HG02973 (cell line): ENCODE results near the gene GCK.

Source experiments
- ATAC-seq: cut with Tn5 transposase; IDR thresholded peaks from one replicate; pipeline ENCODE4 v1.9.1; 2021; ENCODE audit warnings: moderate library complexity; ENCODE audit not compliant: unreplicated experiment

Gene GCK

GRCh38 chr7:44124822-44125202, 64.4 kb downstream of the GCK start:
- ATAC-seq, result no peak

GRCh38 chr7:44123190-44124003, 65.8 kb downstream of the GCK start, which contains the start of gene POLD2:
Gene POLD2 (minus strand): TSS chr7:44123548. CDS start chr7:44122053, 1,495 bp downstream.
- peak; percentile 98 for ATAC-seq

DNA sequence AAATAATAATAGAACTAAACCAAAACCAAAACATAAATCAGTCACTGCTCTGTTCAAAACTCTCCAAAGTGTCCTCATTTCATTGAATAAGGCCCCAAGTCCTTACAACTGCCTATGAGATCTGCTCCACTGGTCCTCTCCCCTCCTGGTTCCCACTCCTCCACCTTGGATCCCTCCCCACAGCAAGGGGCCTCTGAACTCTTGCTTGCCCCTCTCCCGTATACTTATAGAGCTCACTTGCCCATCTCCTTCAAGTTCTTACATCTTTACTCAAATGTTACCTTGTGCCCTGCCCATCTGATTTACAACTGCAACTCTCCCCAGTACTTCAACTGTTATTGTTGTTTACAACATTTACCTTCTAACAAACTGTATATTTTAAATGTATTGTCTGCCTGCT, 66.7 kb downstream of the GCK start:
- no peak for ATAC-seq

DNA sequence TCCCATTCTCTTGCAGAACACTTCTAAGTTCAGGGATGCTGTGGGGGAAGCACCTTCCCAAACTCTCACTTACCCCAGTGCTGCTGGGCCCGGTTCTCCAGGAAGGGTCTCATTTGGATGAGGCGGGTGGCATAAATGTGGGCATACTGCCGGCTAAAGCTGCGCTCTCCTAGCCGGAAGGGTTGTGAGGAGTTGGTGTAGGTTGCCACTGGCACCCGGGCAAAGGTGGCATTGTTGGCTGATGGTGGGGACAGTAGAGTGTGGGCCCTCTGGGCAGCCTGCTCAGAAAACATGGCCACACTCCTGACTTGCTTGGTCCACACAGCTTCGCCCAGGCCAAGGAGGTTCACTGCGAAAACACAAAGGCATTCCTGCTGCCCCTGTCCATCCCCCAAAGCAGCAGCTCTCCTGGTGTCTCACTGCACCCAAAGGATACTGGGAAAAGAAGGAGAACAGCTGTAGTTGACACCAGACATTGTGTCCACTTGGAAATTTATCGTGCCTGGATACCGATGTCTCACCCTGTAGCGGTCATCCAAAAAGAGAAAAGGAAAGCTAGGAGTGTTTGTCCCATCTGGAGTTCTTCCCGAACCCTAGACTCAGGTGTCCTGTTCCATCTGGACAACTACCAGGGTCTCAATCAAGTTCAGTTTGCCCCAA, 67.3 kb downstream of the GCK start:
- no peak for ATAC-seq

DNA sequence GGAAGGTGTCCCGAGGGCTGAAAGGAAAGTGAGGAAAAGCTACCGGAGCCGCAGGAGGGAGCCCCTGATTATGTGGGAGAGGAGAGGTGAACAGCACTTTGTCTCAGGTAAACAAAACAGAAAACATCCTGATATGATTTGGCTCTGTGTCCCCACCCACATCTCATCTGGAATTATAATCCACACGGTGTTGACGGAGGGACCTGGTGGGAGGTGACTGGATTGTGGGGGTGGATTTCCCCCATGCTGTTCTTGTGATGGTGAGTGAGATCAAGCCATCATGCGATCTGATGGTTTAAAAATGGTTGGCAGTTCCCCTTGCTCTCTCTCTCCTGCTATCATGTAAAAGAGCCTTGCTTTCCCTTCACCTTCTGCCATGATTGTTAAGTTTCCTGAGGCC, 68.8 kb downstream of the GCK start:
- ATAC-seq, result no peak

DNA sequence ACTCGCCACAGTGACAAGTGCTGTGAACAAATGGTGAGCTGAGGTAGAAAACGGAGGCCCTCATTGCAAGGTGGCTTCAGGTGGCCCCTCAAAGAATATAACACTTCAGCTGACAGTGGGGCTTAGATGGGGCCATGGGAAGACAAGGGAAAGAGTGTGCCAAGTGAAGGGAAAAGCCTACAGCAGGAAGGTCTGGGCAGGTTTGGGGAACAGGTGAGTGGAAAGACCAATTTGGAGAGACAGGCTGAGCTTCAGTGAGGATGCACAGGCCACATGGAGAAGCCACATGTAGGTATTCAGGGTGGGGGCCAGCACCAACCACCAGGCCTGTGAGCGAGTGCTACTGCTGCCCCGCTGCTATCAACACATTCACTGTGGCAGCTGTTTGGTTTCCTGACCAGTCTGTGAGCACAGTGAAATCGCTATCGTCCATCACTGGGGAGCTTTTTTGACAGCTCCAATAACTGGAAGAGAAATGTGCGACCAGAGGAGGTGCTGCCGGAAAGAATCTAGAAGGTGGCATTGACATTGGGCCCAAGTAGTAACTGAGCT, 69.3 kb downstream of the GCK start:
- ATAC-seq, result no peak

- ATAC-seq, result no peak
Observed at GRCh38 chr7:44117801-44118429, 71.3 kb downstream of the GCK start.

- ATAC-seq, result no peak
Observed at GRCh38 chr7:44116789-44117666, 72.2 kb downstream of the GCK start.

GRCh38 chr7:44116087-44116788, 73.0 kb downstream of the GCK start:
- no peak for ATAC-seq

DNA sequence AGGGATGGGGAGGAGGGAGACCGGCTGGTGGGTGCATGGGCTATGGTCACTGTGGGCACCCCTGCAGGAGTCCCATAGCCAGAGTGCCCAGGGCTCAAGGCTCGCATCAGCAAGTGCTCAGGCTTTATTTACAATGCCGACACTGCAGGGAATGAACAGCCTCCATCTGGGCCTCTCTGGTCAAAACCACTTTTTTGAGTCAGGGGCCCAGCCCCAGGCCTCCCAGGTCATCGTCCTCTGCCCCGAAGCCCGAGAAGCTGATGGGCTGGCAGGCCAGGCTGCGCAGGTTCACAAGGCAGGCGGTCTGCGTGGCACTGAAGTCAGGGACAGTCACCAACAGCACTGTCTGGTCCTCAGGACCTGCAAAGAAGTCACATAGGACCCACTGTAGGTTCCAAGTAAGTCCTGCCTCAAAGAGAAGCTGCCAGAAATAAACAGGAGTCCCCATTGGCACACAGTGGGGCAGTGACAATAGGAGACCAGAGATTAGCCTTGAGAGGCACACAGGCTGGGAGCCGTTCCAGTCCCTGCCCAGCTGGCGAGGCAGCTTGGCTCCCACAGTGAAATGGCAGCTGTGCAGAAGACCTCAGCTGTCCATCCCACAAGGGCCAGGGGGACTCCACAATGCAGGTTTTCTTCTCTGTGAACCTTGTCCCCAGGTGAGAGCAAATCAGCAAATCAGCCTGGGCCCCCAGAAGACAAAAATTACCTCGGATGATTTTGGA, 74.5 kb downstream of the GCK start:
- no peak for ATAC-seq

GRCh38 chr7:44113764-44114354, 75.4 kb downstream of the GCK start:
- ATAC-seq, result no peak

DNA sequence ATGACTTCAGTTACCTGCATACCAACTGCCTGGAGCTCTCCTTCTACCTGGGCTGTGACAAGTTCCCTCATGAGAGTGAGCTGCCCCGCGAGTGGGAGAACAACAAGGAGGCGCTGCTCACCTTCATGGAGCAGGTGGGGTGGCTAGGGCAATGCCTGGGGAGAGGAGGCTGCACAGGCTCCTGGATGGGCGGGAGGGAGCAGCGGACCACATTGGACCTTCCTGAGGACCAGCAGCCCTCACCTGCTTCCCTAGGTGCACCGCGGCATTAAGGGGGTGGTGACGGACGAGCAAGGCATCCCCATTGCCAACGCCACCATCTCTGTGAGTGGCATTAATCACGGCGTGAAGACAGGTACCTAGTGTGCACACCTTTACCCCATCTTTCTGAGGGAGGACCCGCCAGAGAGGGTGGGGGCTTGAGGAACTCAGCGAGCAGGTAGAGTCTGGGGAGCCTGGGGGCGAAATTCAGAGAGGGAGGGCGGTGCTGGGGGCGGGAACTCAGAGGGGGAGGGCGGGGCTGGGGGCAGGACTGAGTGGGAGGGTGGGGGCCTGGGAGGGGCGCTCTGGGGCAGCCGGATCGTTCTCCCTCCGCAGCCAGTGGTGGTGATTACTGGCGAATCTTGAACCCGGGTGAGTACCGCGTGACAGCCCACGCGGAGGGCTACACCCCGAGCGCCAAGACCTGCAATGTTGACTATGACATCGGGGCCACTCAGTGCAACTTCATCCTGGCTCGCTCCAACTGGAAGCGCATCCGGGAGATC, 76.1 kb downstream of the GCK start:
- ATAC-seq, result no peak

GRCh38 chr7:44112231-44112996, 76.8 kb downstream of the GCK start:
- no peak for ATAC-seq

GRCh38 chr7:44111761-44112160, 77.5 kb downstream of the GCK start:
- no peak for ATAC-seq

DNA sequence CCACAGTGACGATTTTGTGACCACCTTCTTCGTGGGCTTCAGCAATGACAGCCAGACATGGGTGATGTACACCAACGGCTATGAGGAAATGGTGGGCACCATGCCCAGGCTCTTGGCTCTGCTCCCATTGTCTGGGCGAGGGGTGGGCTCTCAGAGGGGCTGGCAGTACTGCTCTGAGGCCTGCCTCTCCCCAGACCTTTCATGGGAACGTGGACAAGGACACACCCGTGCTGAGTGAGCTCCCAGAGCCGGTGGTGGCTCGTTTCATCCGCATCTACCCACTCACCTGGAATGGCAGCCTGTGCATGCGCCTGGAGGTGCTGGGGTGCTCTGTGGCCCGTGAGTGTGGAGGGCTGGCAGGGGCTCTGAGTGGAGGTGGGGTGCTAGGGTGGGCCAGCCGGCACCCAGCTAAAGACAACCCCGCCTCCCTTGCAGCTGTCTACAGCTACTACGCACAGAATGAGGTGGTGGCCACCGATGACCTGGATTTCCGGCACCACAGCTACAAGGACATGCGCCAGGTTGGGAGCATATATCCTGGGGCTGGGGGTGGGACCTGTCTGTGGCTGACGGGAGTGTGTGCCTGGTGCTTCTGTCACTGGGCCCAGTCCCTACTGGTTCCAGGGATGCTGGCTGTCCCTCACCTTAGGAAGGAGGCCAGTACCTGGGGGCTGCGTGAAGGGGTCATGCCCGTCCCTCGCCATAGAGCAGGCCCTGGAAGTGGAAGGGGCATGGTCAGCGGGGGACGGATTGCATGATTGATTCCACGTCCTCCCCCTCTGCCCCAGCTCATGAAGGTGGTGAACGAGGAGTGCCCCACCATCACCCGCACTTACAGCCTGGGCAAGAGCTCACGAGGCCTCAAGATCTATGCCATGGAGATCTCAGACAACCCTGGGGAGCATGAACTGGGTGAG, 78.3 kb downstream of the GCK start:
- no peak for ATAC-seq

GRCh38 chr7:44109991-44110390, 79.2 kb downstream of the GCK start:
- no peak for ATAC-seq
